ENCODE results near the gene CECR2. TPM values are rescaled to one million over a fixed set of nuclear protein-coding genes. Genes with fewer than 3 reads are reported as not detected.

The CECR2 gene
- total and polyA plus RNA-seq, 7 experiments from 2014 or later, result 0.08 to 0.37 (median 0.15) TPM; not detected in 4

DNA sequence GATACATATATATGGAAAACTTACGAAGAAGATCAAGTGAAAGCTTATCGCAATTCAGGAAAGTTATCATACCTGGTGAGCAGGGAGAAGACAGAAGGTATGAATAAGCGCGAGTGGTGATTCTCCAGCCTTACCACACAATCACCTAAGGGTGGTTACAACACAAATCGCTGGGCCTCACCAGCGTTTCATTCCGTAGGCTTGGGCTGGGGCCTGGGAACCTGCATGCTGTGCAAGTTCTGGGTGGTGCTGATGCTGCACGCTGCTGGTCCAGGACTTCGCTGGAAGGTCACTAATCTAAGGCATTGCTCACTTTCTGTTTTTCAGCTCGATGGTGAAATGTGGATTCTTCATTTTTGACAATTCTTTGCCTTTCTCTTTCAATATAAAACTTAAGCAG, 117.5 kb downstream of the CECR2 start:
- intact Hi-C loops (cut with micrococcal nuclease), result no loop called here
- Mint-ChIP-seq H3K4me1 (no peaks in the 10 kb centered on the region), H3K9me3 (no peaks in the 10 kb centered on the region), H3K27ac (no peak overlapping the region), H3K4me3 (no peak overlapping the region), H3K36me3 (no peaks in the 10 kb centered on the region), H3K27me3 (peaks cover 0 to 1% (median 0%) of the 10 kb centered on the region in 5 donors)
- no peak overlapping the region for H3K4me3 ChIP-seq (ENCODE audit: low read length)
- H3K27ac ChIP-seq (ENCODE audit: low read depth, low read length), result no peak overlapping the region
- POLR2A ChIA-PET, result no interaction called here
- DNase-seq (no peak), ATAC-seq (no peak)
- no peaks in the 10 kb centered on the region for H3K27me3 ChIP-seq (ENCODE audit: control insufficient read depth in 2 of 2, insufficient read depth in 2 of 2, low read length in 2 of 2)
- H3K4me1 ChIP-seq (ENCODE audit: control insufficient read depth in 2 of 2, insufficient read depth in 2 of 2, low read length in 2 of 2), result no peaks in the 10 kb centered on the region
- no peaks in the 10 kb centered on the region for H3K36me3 ChIP-seq (ENCODE audit: control insufficient read depth in 2 of 3, insufficient read depth in 3 of 3, low read length in 3 of 3)
- H3K9me3 ChIP-seq (ENCODE audit: control insufficient read depth in 2 of 3, low read length in 3 of 3), result no peaks in the 10 kb centered on the region
- CTCF ChIA-PET, result no interaction called here

DNA sequence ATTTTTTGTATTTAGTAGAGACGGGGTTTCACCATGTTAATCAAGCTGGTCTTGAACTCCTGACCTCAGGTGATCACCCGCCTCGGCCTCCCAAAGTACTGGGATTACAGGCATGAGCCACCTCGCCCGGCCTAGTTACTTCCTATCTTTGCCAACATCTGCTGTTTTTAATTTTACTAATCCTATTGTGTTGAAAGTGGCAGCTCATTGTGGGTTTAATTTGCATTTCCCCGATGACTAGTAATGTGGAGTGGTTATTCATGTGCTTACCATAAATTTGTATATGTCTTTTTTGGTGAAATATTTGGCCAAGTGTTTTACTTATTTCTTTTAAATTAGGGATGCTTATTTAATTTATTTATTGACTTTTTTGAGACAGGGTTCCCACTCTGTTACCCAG, 119.8 kb downstream of the CECR2 start:
- CTCF ChIA-PET, result no interaction called here
- no peaks in the 10 kb centered on the region for H3K36me3 ChIP-seq (ENCODE audit: control insufficient read depth in 2 of 3, insufficient read depth in 3 of 3, low read length in 3 of 3)
- H3K4me1 ChIP-seq (ENCODE audit: control insufficient read depth in 2 of 2, insufficient read depth in 2 of 2, low read length in 2 of 2), result no peaks in the 10 kb centered on the region
- Mint-ChIP-seq H3K4me3 (no peak overlapping the region), H3K36me3 (no peaks in the 10 kb centered on the region), H3K9me3 (no peaks in the 10 kb centered on the region), H3K27me3 (peaks cover 0 to 3% (median 0%) of the 10 kb centered on the region in 5 donors), H3K27ac (no peak overlapping the region), H3K4me1 (no peaks in the 10 kb centered on the region)
- intact Hi-C loops (cut with micrococcal nuclease), result no loop called here
- H3K27ac ChIP-seq (ENCODE audit: low read depth, low read length), result no peak overlapping the region
- H3K9me3 ChIP-seq (ENCODE audit: control insufficient read depth in 2 of 3, low read length in 3 of 3), result no peaks in the 10 kb centered on the region
- no peak overlapping the region for H3K4me3 ChIP-seq (ENCODE audit: low read length)
- POLR2A ChIA-PET, result no interaction called here
- no peak for DNase-seq
- no peaks in the 10 kb centered on the region for H3K27me3 ChIP-seq (ENCODE audit: control insufficient read depth in 2 of 2, insufficient read depth in 2 of 2, low read length in 2 of 2)
- ATAC-seq, result no peak

DNA sequence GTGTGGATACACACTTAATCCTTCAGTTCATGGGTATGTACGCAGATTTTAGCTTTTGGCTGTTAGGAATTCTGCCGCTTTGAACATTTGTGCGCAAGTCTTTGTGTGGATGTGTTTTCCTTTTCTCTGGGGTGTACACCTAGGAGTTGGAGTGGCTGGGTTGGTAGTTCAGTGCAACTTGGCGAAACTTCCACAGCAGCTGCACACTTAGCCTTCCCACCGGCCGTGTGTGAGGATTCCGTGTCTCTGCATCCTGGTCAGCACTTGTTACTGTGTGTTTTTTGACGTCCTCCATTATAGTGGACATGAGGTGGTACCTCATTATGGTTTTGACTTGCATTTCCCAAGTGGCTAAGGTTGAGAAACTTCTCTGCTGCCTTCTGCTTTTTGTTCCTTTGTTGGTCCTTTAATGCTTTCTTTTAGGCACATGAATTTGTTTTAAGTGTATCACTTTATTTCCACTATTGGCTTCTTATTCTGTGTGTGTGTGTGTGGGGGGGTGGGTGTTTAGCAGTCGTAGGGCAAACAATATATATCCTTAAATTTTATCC, 121.9 kb downstream of the CECR2 start:
- Mint-ChIP-seq H3K36me3 (no peaks in the 10 kb centered on the region), H3K4me1 (no peaks in the 10 kb centered on the region), H3K27me3 (peaks cover 0 to 3% (median 0%) of the 10 kb centered on the region in 5 donors), H3K9me3 (peaks cover 0 to 1% (median 0%) of the 10 kb centered on the region in 11 donors), H3K4me3 (no peak overlapping the region), H3K27ac (peak overlapping the region in 1 of 9 donors; percentile 67)
- H3K4me3 ChIP-seq (ENCODE audit: low read length), result no peak overlapping the region
- DNase-seq, result no peak
- ChIA-PET CTCF (interaction anchor here (0.6 kb wide), 2 partner anchors 9 to 573 kb away, joined by 3 to 5 read pairs; no protein-coding TSS in a partner anchor), POLR2A (no interaction called here)
- no peaks in the 10 kb centered on the region for H3K36me3 ChIP-seq (ENCODE audit: control insufficient read depth in 2 of 3, insufficient read depth in 3 of 3, low read length in 3 of 3)
- H3K27me3 ChIP-seq (ENCODE audit: control insufficient read depth in 2 of 2, insufficient read depth in 2 of 2, low read length in 2 of 2), result no peaks in the 10 kb centered on the region
- H3K27ac ChIP-seq (ENCODE audit: low read depth, low read length), result no peak overlapping the region
- ATAC-seq, result no peak
- no peaks in the 10 kb centered on the region for H3K9me3 ChIP-seq (ENCODE audit: control insufficient read depth in 2 of 3, low read length in 3 of 3)
- intact Hi-C loops (cut with micrococcal nuclease), result no loop called here
- no peaks in the 10 kb centered on the region for H3K4me1 ChIP-seq (ENCODE audit: control insufficient read depth in 2 of 2, insufficient read depth in 2 of 2, low read length in 2 of 2)

DNA sequence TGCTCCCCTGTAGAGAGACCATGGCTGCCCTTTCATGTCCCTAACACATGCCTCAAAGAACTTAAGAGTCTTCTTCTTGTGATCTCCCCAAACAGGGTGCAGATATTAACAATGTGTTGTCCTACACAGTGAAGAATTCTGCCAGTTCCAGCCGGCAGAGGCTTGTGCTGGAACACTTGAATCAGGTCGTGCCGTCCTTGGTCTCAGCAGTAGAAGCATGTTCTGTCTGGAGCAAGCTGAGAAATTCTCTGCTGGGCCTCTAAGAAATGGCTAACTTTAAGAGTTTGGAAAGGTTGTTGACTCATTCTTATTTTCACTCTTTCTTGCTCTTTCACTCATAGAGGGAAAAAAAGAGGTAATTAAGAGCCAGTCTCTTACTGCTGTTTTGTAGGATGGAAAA, 123.0 kb downstream of the CECR2 start:
- Mint-ChIP-seq H3K27me3 (peaks cover 0 to 3% (median 0%) of the 10 kb centered on the region in 5 donors), H3K36me3 (no peaks in the 10 kb centered on the region), H3K9me3 (peaks cover 0 to 1% (median 0%) of the 10 kb centered on the region in 11 donors), H3K4me1 (no peaks in the 10 kb centered on the region), H3K4me3 (no peak overlapping the region), H3K27ac (no peak overlapping the region)
- H3K4me1 ChIP-seq (ENCODE audit: control insufficient read depth in 2 of 2, insufficient read depth in 2 of 2, low read length in 2 of 2), result no peaks in the 10 kb centered on the region
- CTCF ChIA-PET, result no interaction called here
- DNase-seq (no peak), ATAC-seq (no peak)
- no peak overlapping the region for H3K27ac ChIP-seq (ENCODE audit: low read depth, low read length)
- POLR2A ChIA-PET, result no interaction called here
- H3K36me3 ChIP-seq (ENCODE audit: control insufficient read depth in 2 of 3, insufficient read depth in 3 of 3, low read length in 3 of 3), result no peaks in the 10 kb centered on the region
- intact Hi-C loops (cut with micrococcal nuclease), result no loop called here
- no peaks in the 10 kb centered on the region for H3K27me3 ChIP-seq (ENCODE audit: control insufficient read depth in 2 of 2, insufficient read depth in 2 of 2, low read length in 2 of 2)
- H3K4me3 ChIP-seq (ENCODE audit: low read length), result no peak overlapping the region
- no peaks in the 10 kb centered on the region for H3K9me3 ChIP-seq (ENCODE audit: control insufficient read depth in 2 of 3, low read length in 3 of 3)

DNA sequence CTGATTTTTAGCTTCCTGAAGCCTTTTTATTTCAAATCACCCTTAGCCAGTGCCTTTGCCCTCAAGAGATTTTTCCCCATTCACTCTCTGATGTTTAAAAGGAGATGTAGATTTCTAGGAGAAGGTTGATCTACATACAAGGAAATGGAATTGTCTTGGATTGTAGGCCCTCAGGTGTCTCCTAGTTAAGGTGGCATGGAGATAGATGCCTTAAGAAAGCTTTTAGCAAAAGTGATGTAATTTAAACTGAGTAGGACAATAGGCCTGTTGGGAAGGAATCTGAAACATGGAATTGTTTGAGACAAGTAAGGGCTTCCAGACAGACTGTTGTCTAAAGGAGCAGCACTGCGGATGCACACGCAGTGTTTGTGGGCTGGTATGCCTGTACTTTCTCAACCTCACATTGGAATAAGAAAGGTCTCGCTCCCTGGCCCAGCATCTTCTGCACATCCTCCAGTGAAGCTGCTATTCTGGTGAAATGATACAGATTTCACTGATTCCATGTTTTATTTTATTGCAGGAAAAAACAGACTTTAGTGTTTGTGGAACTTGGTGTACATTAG, 124.2 kb downstream of the CECR2 start:
- intact Hi-C loops (cut with micrococcal nuclease), result no loop called here
- Mint-ChIP-seq H3K4me3 (no peak overlapping the region), H3K27ac (no peak overlapping the region), H3K36me3 (no peaks in the 10 kb centered on the region), H3K4me1 (no peaks in the 10 kb centered on the region), H3K27me3 (peaks cover 0 to 3% (median 0%) of the 10 kb centered on the region in 5 donors), H3K9me3 (peaks cover 0 to 1% (median 0%) of the 10 kb centered on the region in 11 donors)
- H3K36me3 ChIP-seq (ENCODE audit: control insufficient read depth in 2 of 3, insufficient read depth in 3 of 3, low read length in 3 of 3), result no peaks in the 10 kb centered on the region
- no peaks in the 10 kb centered on the region for H3K27me3 ChIP-seq (ENCODE audit: control insufficient read depth in 2 of 2, insufficient read depth in 2 of 2, low read length in 2 of 2)
- H3K9me3 ChIP-seq (ENCODE audit: control insufficient read depth in 2 of 3, low read length in 3 of 3), result no peaks in the 10 kb centered on the region
- ATAC-seq, result no peak
- H3K4me1 ChIP-seq (ENCODE audit: control insufficient read depth in 2 of 2, insufficient read depth in 2 of 2, low read length in 2 of 2), result no peaks in the 10 kb centered on the region
- no peak for DNase-seq
- ChIA-PET CTCF (interaction anchor here (1.1 kb wide), 1 partner anchor 8 kb away, joined by 3 read pairs; no protein-coding TSS in a partner anchor), POLR2A (no interaction called here)
- H3K4me3 ChIP-seq (ENCODE audit: low read length), result no peak overlapping the region
- no peak overlapping the region for H3K27ac ChIP-seq (ENCODE audit: low read depth, low read length)

DNA sequence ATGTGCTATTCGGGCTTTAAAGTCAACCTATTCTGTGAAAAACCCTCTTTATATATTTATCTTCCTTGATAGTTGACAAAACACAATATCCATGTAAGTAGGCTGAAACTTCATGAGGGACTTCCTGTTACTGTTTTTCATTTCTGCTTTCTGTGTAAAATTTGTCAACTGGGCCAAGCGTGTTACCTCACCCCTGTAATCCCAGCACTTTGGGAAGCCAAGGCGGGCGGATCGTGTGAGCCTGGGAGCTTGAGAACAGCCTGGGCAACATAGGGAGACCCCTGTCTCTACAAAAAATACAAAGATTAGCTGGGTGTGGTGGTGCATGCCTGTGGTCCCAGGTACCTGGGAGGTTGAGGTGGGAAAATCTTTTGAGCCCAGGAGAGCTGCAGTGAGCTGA, 127.6 kb downstream of the CECR2 start:
- no peak overlapping the region for H3K4me3 ChIP-seq (ENCODE audit: low read length)
- intact Hi-C loops (cut with micrococcal nuclease), result no loop called here
- no peak overlapping the region for H3K27ac ChIP-seq (ENCODE audit: low read depth, low read length)

More for the DNA sequence above, 127.6 kb downstream of the CECR2 start:
- Mint-ChIP-seq H3K4me3 (no peak overlapping the region), H3K27ac (no peak overlapping the region), H3K27me3 (peaks cover 0 to 3% (median 0%) of the 10 kb centered on the region in 5 donors), H3K36me3 (no peaks in the 10 kb centered on the region), H3K4me1 (peaks cover 0 to 3% (median 0%) of the 10 kb centered on the region in 7 donors), H3K9me3 (peaks cover 0 to 1% (median 0%) of the 10 kb centered on the region in 11 donors)
- no peaks in the 10 kb centered on the region for H3K9me3 ChIP-seq (ENCODE audit: control insufficient read depth in 2 of 3, low read length in 3 of 3)
- ChIA-PET CTCF (interaction anchor here (0.5 to 1.1 kb wide), 4 partner anchors 282 to 638 kb away, joined by 3 read pairs; no protein-coding TSS in a partner anchor), POLR2A (no interaction called here)
- no peaks in the 10 kb centered on the region for H3K27me3 ChIP-seq (ENCODE audit: control insufficient read depth in 2 of 2, insufficient read depth in 2 of 2, low read length in 2 of 2)
- no peaks in the 10 kb centered on the region for H3K4me1 ChIP-seq (ENCODE audit: control insufficient read depth in 2 of 2, insufficient read depth in 2 of 2, low read length in 2 of 2)
- DNase-seq (no peak), ATAC-seq (no peak)
- H3K36me3 ChIP-seq (ENCODE audit: control insufficient read depth in 2 of 3, insufficient read depth in 3 of 3, low read length in 3 of 3), result no peaks in the 10 kb centered on the region

All from naive thymus-derived CD4-positive, alpha-beta T cell (primary cell).